GM12878 (cell line): Measurements from ENCODE around the gene ZNF780A. TPM values are rescaled to one million over a fixed set of nuclear protein-coding genes. Genes with fewer than 3 reads are reported as not detected.

Experiments
- EGR1 ChIP-seq, 2 experiments: IDR thresholded peaks; 1 replicate in 1 of 2; 2 replicates in 1 of 2; pipeline ENCODE4 v1.6.1; 2011 to 2012; ENCODE audit warnings: low read depth in 2 of 2, low read length in 2 of 2, borderline replicate concordance in 1 of 2, mild to moderate bottlenecking in 1 of 2, moderate library complexity in 1 of 2
- ESRRA ChIP-seq: IDR thresholded peaks from 2 replicates; pipeline ENCODE4 v1.6.1; 2012; ENCODE audit warnings: mild to moderate bottlenecking, low read length, improper control_type of control experiment
- ETV6 ChIP-seq, 2 experiments: fragments of 450-650 bp in 1 of 2; IDR thresholded peaks in 1 of 2; conservative IDR thresholded peaks in 1 of 2; 2 replicates each; pipeline ENCODE4 v1.6.1; 2014; ENCODE audit warnings: antibody characterized with exemption in 1 of 2, borderline replicate concordance in 1 of 2, low read depth in 1 of 2, mild to moderate bottlenecking in 1 of 2, moderate library complexity in 1 of 2
- FOS ChIP-seq: IDR thresholded peaks from 3 replicates; pipeline ENCODE4 v1.6.1; 2011; ENCODE audit warnings: borderline replicate concordance; ENCODE audit not compliant: insufficient read length; ENCODE audit errors: extremely low read depth
- FOXM1 ChIP-seq: IDR thresholded peaks from 2 replicates; pipeline ENCODE4 v1.6.1; 2012; ENCODE audit warnings: low read depth, mild to moderate bottlenecking, inconsistent platforms, low read length, moderate library complexity
- IKZF2 ChIP-seq, 2 experiments: fragments of 450-650 bp; IDR thresholded peaks; 2 replicates each; pipeline ENCODE4 v1.6.1; 2017; ENCODE audit warnings: mild to moderate bottlenecking in 2 of 2, moderate library complexity in 2 of 2
- KDM1A ChIP-seq: fragments of 200-600 bp; sonication (generic); IDR thresholded peaks from 2 replicates; pipeline ENCODE4 v1.6.1; 2016; ENCODE audit warnings: borderline replicate concordance
- MYB ChIP-seq: fragments of 150-350 bp; IDR thresholded peaks from 2 replicates; pipeline ENCODE4 v1.6.1; 2014; ENCODE audit warnings: mild to moderate bottlenecking, low read depth, low read length, borderline replicate concordance
- NFXL1 ChIP-seq: fragments of 450-650 bp; IDR thresholded peaks from 2 replicates; pipeline ENCODE4 v1.6.1; 2017; ENCODE audit warnings: antibody characterized with exemption, mild to moderate bottlenecking, borderline replicate concordance
- NFYA ChIP-seq: IDR thresholded peaks from 2 replicates; pipeline ENCODE4 v1.6.1; 2011; ENCODE audit warnings: low read depth, mild to moderate bottlenecking, low read length, improper control_type of control experiment, borderline replicate concordance
- NR2C1 ChIP-seq: fragments of 450-650 bp; IDR thresholded peaks from 2 replicates; pipeline ENCODE4 v1.6.1; 2017; ENCODE audit warnings: antibody characterized with exemption, mild to moderate bottlenecking, moderate library complexity
- POLR2A ChIP-seq: IDR thresholded peaks from 2 replicates; pipeline ENCODE4 v1.6.1; 2011; ENCODE audit warnings: low read depth, mild to moderate bottlenecking, low read length
- RBBP5 ChIP-seq: fragments of 200-600 bp; sonication (generic); conservative IDR thresholded peaks from 2 replicates; pipeline ENCODE4 v1.6.1; 2016
- SMAD1 ChIP-seq: fragments of 450-650 bp; IDR thresholded peaks from 2 replicates; pipeline ENCODE4 v1.6.1; 2018; ENCODE audit warnings: mild to moderate bottlenecking, low read depth; ENCODE audit not compliant: partially characterized antibody
- SMAD5 ChIP-seq: IDR thresholded peaks from 2 replicates; pipeline ENCODE4 v1.6.1; 2016; ENCODE audit warnings: antibody characterized with exemption, low read depth
- SP1 ChIP-seq: IDR thresholded peaks from one replicate; pipeline ENCODE4 v1.6.1; 2011; ENCODE audit warnings: low read depth, low read length
- SRF ChIP-seq, 2 experiments: IDR thresholded peaks; 2 replicates each; pipeline ENCODE4 v1.6.1; 2011; ENCODE audit warnings: low read depth in 2 of 2, low read length in 2 of 2, mild to moderate bottlenecking in 1 of 2, moderate library complexity in 1 of 2
- STAT1 ChIP-seq: fragments of 450-650 bp; conservative IDR thresholded peaks from 2 replicates; pipeline ENCODE4 v1.6.1; 2014; ENCODE audit warnings: antibody characterized with exemption, mild to moderate bottlenecking
- STAT3 ChIP-seq: IDR thresholded peaks from 2 replicates; pipeline ENCODE4 v1.6.1; 2011; ENCODE audit warnings: low read depth, low read length, improper control_type of control experiment
- WRNIP1 ChIP-seq: IDR thresholded peaks from 2 replicates; pipeline ENCODE4 v1.6.1; 2011; ENCODE audit warnings: low read depth, low read length, improper control_type of control experiment, borderline replicate concordance
- ZNF384 ChIP-seq: IDR thresholded peaks from 2 replicates; pipeline ENCODE4 v1.6.1; 2012; ENCODE audit warnings: low read depth, mild to moderate bottlenecking, low read length, improper control_type of control experiment, borderline replicate concordance
- ZSCAN29 ChIP-seq: fragments of 450-650 bp; IDR thresholded peaks from 2 replicates; pipeline ENCODE4 v1.6.1; 2017; ENCODE audit warnings: mild to moderate bottlenecking, moderate library complexity
- polyA plus RNA-seq, 11 experiments: library from polyadenylated mRNA; depleted of rRNA in 4 of 11; unstranded in 6 of 11; stranded (reverse) in 5 of 11; fragments of >200 nt; fragmentation: Nextera tagmentation in 4 of 11; fragmentation: Illumina TruSeq in 1 of 11; extraction: Ambion mirVana in 4 of 11; extraction: Trizol in 1 of 11; gene quantifications; 1 replicate in 1 of 11; 2 replicates in 10 of 11; pipeline versions ENCODE4 v1.2.1 to v1.2.3, GENCODE V29; 2011 to 2016; ENCODE audit warnings: inconsistent platforms in 2 of 11, missing spikeins in 2 of 11, low read depth in 1 of 11
- total RNA-seq, 4 experiments: library from RNA; depleted of rRNA in 3 of 4; stranded (reverse); fragments of >200 nt in 3 of 4; fragmentation: Illumina TruSeq in 1 of 4; extraction: Trizol in 1 of 4; gene quantifications; 2 replicates each; pipeline versions ENCODE4 v1.2.1 to v1.2.3, GENCODE V29; 2013 to 2021
- TF ChIP-seq, protein P1 (sequence below): fragments of 450-650 bp; IDR thresholded peaks from 2 replicates; pipeline ENCODE4 v1.6.1; 2017; ENCODE audit warnings: mild to moderate bottlenecking
- TF ChIP-seq, protein P2 (sequence below): fragments of 450-650 bp; IDR thresholded peaks from 2 replicates; pipeline ENCODE4 v1.6.1; 2016; ENCODE audit warnings: mild to moderate bottlenecking, moderate library complexity, borderline replicate concordance

The ZNF780A gene
- total and polyA plus RNA-seq, 10 of the 15 experiments (the other 5 are each of a cell fraction or from before 2014, with no cell fraction given): 10.9 to 27.6 (median 17.6) TPM

DNA sequence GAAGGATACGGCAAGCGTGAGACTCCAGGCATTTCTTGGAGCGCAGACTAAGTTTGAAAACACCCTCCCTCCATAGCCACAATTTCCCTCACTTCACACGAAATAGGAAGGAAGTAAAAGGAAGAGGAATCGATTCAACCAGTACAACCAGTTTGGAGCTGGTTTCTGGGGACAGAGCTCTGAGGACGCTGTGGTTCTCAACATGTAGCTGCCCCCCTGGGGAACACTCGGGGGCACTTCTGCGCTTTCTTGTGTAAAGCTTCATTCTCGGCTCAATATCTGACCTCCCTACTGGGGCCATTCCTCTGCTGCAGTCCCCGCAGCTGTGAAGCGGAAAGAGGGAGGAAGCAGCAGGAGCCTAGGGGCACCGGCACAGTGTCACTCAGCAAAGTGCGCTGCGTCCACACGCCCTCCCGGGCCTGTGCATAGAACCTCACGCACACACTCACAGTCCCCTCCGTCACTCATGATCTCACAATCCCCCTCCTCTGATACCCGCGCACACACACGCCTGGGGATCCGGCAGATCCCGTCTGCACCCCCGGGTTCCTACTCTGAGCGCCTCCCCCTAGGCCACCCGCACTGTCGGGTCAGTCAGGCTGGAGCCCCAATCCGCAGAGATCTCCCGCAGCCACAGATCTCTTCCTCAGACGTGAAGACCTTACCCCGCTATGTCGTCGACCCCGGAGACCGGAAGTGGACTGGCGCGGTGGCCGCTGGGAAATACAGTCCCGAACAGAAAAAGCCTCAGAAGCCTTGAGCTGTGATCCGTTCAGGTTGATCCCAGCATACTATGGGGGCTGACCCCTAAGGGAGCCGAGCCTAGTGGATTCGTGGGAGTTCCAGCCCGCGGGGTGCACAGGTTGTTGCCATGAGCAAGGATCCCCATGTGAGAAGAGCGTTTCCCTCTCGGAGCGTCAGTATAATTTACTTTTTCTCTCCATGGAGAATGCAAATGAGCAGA, at the start of gene ZNF780A (continued):
- TF ChIP-seq IKZF2 (IDR thresholded peaks at IDR 0.05) (0 out of 4 replicates have a peak, but pooled peaks have one; percentile 7 to 12), KDM1A (no peak), STAT3 (no peak), ESRRA (no peak), SMAD1 (no peak), ZNF384 (no peak), FOXM1 (no peak), STAT1 (no peak), SRF (IDR thresholded peaks at IDR 0.05; ENCODE audit: low read depth in 2 of 2, low read length in 2 of 2) (no peak), NR2C1 (peak; percentile 73), ZSCAN29 (no peak), WRNIP1 (no peak), NFXL1 (no peak), MYB (no peak), ETV6 (conservative IDR thresholded peaks at IDR 0.05 in 1 of 2, IDR thresholded peaks at IDR 0.05 in 1 of 2; ENCODE audit: borderline replicate concordance in 1 of 2, low read depth in 1 of 2) (peak in 1 of 2 experiments; percentile 62; a peak in 2 of 4 replicates), FOS (no peak), POLR2A (peak; percentile 90), NFYA (no peak), SP1 (no peak), EGR1 (IDR thresholded peaks at IDR 0.05; ENCODE audit: borderline replicate concordance in 1 of 2, low read depth in 2 of 2, low read length in 2 of 2) (no peak), RBBP5 (no peak), SMAD5 (0 out of 2 replicates have a peak, but pooled peaks have one; percentile 35)
- TF ChIP-seq, protein P1, sequence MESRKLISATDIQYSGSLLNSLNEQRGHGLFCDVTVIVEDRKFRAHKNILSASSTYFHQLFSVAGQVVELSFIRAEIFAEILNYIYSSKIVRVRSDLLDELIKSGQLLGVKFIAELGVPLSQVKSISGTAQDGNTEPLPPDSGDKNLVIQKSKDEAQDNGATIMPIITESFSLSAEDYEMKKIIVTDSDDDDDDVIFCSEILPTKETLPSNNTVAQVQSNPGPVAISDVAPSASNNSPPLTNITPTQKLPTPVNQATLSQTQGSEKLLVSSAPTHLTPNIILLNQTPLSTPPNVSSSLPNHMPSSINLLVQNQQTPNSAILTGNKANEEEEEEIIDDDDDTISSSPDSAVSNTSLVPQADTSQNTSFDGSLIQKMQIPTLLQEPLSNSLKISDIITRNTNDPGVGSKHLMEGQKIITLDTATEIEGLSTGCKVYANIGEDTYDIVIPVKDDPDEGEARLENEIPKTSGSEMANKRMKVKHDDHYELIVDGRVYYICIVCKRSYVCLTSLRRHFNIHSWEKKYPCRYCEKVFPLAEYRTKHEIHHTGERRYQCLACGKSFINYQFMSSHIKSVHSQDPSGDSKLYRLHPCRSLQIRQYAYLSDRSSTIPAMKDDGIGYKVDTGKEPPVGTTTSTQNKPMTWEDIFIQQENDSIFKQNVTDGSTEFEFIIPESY: no peak
- TF ChIP-seq, protein P2, sequence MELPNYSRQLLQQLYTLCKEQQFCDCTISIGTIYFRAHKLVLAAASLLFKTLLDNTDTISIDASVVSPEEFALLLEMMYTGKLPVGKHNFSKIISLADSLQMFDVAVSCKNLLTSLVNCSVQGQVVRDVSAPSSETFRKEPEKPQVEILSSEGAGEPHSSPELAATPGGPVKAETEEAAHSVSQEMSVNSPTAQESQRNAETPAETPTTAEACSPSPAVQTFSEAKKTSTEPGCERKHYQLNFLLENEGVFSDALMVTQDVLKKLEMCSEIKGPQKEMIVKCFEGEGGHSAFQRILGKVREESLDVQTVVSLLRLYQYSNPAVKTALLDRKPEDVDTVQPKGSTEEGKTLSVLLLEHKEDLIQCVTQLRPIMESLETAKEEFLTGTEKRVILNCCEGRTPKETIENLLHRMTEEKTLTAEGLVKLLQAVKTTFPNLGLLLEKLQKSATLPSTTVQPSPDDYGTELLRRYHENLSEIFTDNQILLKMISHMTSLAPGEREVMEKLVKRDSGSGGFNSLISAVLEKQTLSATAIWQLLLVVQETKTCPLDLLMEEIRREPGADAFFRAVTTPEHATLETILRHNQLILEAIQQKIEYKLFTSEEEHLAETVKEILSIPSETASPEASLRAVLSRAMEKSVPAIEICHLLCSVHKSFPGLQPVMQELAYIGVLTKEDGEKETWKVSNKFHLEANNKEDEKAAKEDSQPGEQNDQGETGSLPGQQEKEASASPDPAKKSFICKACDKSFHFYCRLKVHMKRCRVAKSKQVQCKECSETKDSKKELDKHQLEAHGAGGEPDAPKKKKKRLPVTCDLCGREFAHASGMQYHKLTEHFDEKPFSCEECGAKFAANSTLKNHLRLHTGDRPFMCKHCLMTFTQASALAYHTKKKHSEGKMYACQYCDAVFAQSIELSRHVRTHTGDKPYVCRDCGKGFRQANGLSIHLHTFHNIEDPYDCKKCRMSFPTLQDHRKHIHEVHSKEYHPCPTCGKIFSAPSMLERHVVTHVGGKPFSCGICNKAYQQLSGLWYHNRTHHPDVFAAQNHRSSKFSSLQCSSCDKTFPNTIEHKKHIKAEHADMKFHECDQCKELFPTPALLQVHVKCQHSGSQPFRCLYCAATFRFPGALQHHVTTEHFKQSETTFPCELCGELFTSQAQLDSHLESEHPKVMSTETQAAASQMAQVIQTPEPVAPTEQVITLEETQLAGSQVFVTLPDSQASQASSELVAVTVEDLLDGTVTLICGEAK: peak; percentile 80
